GM21360 (cell line): ENCODE results near the gene PLD5.
"Not testable (repeated sequence)": the region's sequence is repeated elsewhere in the genome, so short reads cannot be mapped to it uniquely, and the experiment has no call there.

Experiments
- ATAC-seq: cut with Tn5 transposase; IDR thresholded peaks from one replicate; pipeline ENCODE4 v1.9.1; 2021; ENCODE audit warnings: mild to moderate bottlenecking, moderate library complexity; ENCODE audit not compliant: unreplicated experiment

PLD5 gene

GRCh38 chr1:242219298-242219901 is 305.1 kb downstream of the PLD5 start:
- ATAC-seq = no peak

GRCh38 chr1:242216368-242216767 is 308.1 kb downstream of the PLD5 start:
- no peak for ATAC-seq

- ATAC-seq = not testable (repeated sequence)
Measured at GRCh38 chr1:242214455-242214854, 310.0 kb downstream of the PLD5 start.

- ATAC-seq = not testable (repeated sequence)
Measured at GRCh38 chr1:242212961-242213360, 311.5 kb downstream of the PLD5 start.

GRCh38 chr1:242212401-242212800 is 312.1 kb downstream of the PLD5 start:
- no peak for ATAC-seq

- no peak for ATAC-seq
Measured at GRCh38 chr1:242211254-242212022, 313.1 kb downstream of the PLD5 start.

GRCh38 chr1:242210316-242210715 is 314.2 kb downstream of the PLD5 start:
- not testable (repeated sequence) for ATAC-seq

GRCh38 chr1:242209063-242209462 is 315.4 kb downstream of the PLD5 start:
- no peak for ATAC-seq

GRCh38 chr1:242208021-242208420 is 316.5 kb downstream of the PLD5 start:
- ATAC-seq = no peak

GRCh38 chr1:242206994-242207393 is 317.5 kb downstream of the PLD5 start:
- no peak for ATAC-seq

GRCh38 chr1:242205622-242206489 is 318.6 kb downstream of the PLD5 start:
- no peak for ATAC-seq

- ATAC-seq = no peak
Measured at GRCh38 chr1:242203262-242203661, 321.2 kb downstream of the PLD5 start.

- ATAC-seq = no peak
Measured at GRCh38 chr1:242201090-242201489, 323.4 kb downstream of the PLD5 start.

GRCh38 chr1:242199776-242200458 is 324.6 kb downstream of the PLD5 start:
- no peak for ATAC-seq

- ATAC-seq = no peak
Measured at GRCh38 chr1:242197907-242198820, 326.3 kb downstream of the PLD5 start.

GRCh38 chr1:242196914-242197313 is 327.6 kb downstream of the PLD5 start:
- ATAC-seq = no peak

- ATAC-seq = no peak
Measured at GRCh38 chr1:242196101-242196500, 328.4 kb downstream of the PLD5 start.

GRCh38 chr1:242189591-242189990 is 334.9 kb downstream of the PLD5 start:
- no peak for ATAC-seq

GRCh38 chr1:242187816-242188215 is 336.7 kb downstream of the PLD5 start:
- ATAC-seq = no peak

GRCh38 chr1:242187171-242187570 is 337.3 kb downstream of the PLD5 start:
- no peak for ATAC-seq
